GM21423 (cell line): ENCODE results near the gene BCL7C.
A peak's percentile ranks its signal among the peaks of the same experiment; 100 is the strongest.
"Not testable (repeated sequence)": the region's sequence is repeated elsewhere in the genome, so short reads cannot be mapped to it uniquely, and the experiment has no call there.

Experiments used
- ATAC-seq: cut with Tn5 transposase; IDR thresholded peaks from one replicate; pipeline ENCODE4 v1.9.1; 2021; ENCODE audit warnings: mild to moderate bottlenecking, moderate library complexity; ENCODE audit not compliant: unreplicated experiment

Gene BCL7C

GRCh38 chr16:30893744-30894539, at the start of gene BCL7C:
TSS of gene BCL7C (minus strand) at chr16:30894077. CDS start at chr16:30893944, 133 bp downstream.
- ATAC-seq = peak; percentile 72

GRCh38 chr16:30942426-30942806, 48.5 kb upstream of the BCL7C start:
- ATAC-seq = no peak

- ATAC-seq = peak; percentile 84
These were observed 47.9 kb upstream of the BCL7C start for GRCh38 chr16:30941600-30942425.

GRCh38 chr16:30939571-30939970, 45.7 kb upstream of the BCL7C start:
- ATAC-seq = not testable (repeated sequence)

GRCh38 chr16:30937692-30938091, 43.8 kb upstream of the BCL7C start:
- no peak for ATAC-seq

- no peak for ATAC-seq
These were observed 41.1 kb upstream of the BCL7C start for GRCh38 chr16:30934827-30935557.

GRCh38 chr16:30931068-30931650, 37.3 kb upstream of the BCL7C start:
- no peak for ATAC-seq

GRCh38 chr16:30930160-30930571, 36.3 kb upstream of the BCL7C start:
- no peak for ATAC-seq

- no peak for ATAC-seq
These were observed 35.3 kb upstream of the BCL7C start for GRCh38 chr16:30929167-30929566.

GRCh38 chr16:30928390-30928789, 34.5 kb upstream of the BCL7C start:
- ATAC-seq = no peak

- no peak for ATAC-seq
These were observed 34.0 kb upstream of the BCL7C start for GRCh38 chr16:30927789-30928378.

GRCh38 chr16:30926937-30927788, 33.3 kb upstream of the BCL7C start:
- no peak for ATAC-seq

- no peak for ATAC-seq
These were observed 32.3 kb upstream of the BCL7C start for GRCh38 chr16:30925995-30926811.

GRCh38 chr16:30925632-30925987, 31.7 kb upstream of the BCL7C start:
- ATAC-seq = no peak

GRCh38 chr16:30924913-30925631, 31.2 kb upstream of the BCL7C start:
- ATAC-seq = no peak

GRCh38 chr16:30924076-30924912, 30.4 kb upstream of the BCL7C start:
- ATAC-seq = no peak

- no peak for ATAC-seq
These were observed 29.7 kb upstream of the BCL7C start, which contains the start of gene FBXL19 for GRCh38 chr16:30923554-30924075. TSS of gene FBXL19 (plus strand) at chr16:30923572. CDS start at chr16:30925755, 2,183 bp downstream.
